NCI-H1105 (cell line): ENCODE data around the gene SCYL1.
"Not testable (repeated sequence)": the region's sequence is repeated elsewhere in the genome, so short reads cannot be mapped to it uniquely, and the experiment has no call there.

ENCODE experiments used
- DNase-seq: peaks from one replicate; lab custom pipeline; 2025; lab: John Stamatoyannopoulos, UW

Gene SCYL1

GRCh38 chr11:65506290-65506771 is 18.6 kb upstream of the SCYL1 start:
- DNase-seq, result no peak

- no peak for DNase-seq
Observed at GRCh38 chr11:65506772-65507505, 17.9 kb upstream of the SCYL1 start.

- not testable (repeated sequence) for DNase-seq
Observed at GRCh38 chr11:65512311-65512710, 12.6 kb upstream of the SCYL1 start.

GRCh38 chr11:65516135-65516968 is 8.5 kb upstream of the SCYL1 start:
- no peak for DNase-seq

GRCh38 chr11:65518941-65519549 is 5.8 kb upstream of the SCYL1 start:
- DNase-seq, result not testable (repeated sequence)

GRCh38 chr11:65521777-65522521 is 2.9 kb upstream of the SCYL1 start:
- DNase-seq, result not testable (repeated sequence)

GRCh38 chr11:65522718-65523630 is 1.9 kb upstream of the SCYL1 start:
- DNase-seq, result not testable (repeated sequence)

GRCh38 chr11:65523631-65523968 is 1.3 kb upstream of the SCYL1 start:
- DNase-seq, result not testable (repeated sequence)

- DNase-seq, result no peak
Observed at GRCh38 chr11:65524014-65524740, 706 bp upstream of the SCYL1 start.

GRCh38 chr11:65525546-65526480 is 930 bp downstream of the SCYL1 start:
- no peak for DNase-seq

- no peak for DNase-seq
Observed at GRCh38 chr11:65526744-65527143, 1.9 kb downstream of the SCYL1 start.

GRCh38 chr11:65528819-65529350 is 4.0 kb downstream of the SCYL1 start:
- no peak for DNase-seq

- no peak for DNase-seq
Observed at GRCh38 chr11:65529475-65530156, 4.7 kb downstream of the SCYL1 start.

- no peak for DNase-seq
Observed at GRCh38 chr11:65530157-65530496, 5.2 kb downstream of the SCYL1 start.

- no peak for DNase-seq
Observed at GRCh38 chr11:65532388-65533064, 7.6 kb downstream of the SCYL1 start.

GRCh38 chr11:65535102-65535501 is 10.2 kb downstream of the SCYL1 start:
- DNase-seq, result no peak

GRCh38 chr11:65536412-65537295 is 11.8 kb downstream of the SCYL1 start:
- DNase-seq, result no peak
